Left lung (tissue), 10 donors: ENCODE results near the gene IZUMO4. TPM values are rescaled to one million over a fixed set of nuclear protein-coding genes. Genes with fewer than 3 reads are reported as not detected.

Source experiments
- ATAC-seq: fragments of 200-7000 bp; cut with Tn5 transposase; one replicate; pipeline ENCODE4 v1.9.1; 2020; ENCODE audit warnings: moderate library complexity
- DNase-seq, 4 donors: peaks; one replicate each; pipeline ENCODE4 v3.0.0-alpha.2; 2013 to 2020
- H3K27ac ChIP-seq, 2 donors: fragments of 200-600 bp; sonication (generic) in 1 of 2; one replicate each; pipeline versions ENCODE4 v1.5.0 to v1.8.0; 2020 to 2021
- H3K27me3 ChIP-seq, 2 donors: fragments of 200-600 bp; sonication (generic) in 1 of 2; one replicate each; pipeline versions ENCODE4 v1.5.0 to v1.8.0; 2020 to 2021
- H3K36me3 ChIP-seq, 2 donors: fragments of 200-600 bp; sonication (generic) in 1 of 2; one replicate each; pipeline versions ENCODE4 v1.5.0 to v1.8.0; 2020 to 2021
- H3K4me1 ChIP-seq, 2 donors: fragments of 200-600 bp; one replicate each; pipeline ENCODE4 v1.8.0; 2021
- H3K4me3 ChIP-seq, 2 donors: fragments of 200-600 bp; sonication (generic) in 1 of 2; one replicate each; pipeline versions ENCODE4 v1.5.0 to v1.8.0; 2020 to 2021; ENCODE audit warnings: mild to moderate bottlenecking in 1 of 2
- H3K9me3 ChIP-seq, 2 donors: fragments of 200-600 bp; sonication (generic) in 1 of 2; one replicate each; pipeline versions ENCODE4 v1.5.0 to v1.8.0; 2020 to 2021
- intact Hi-C, 2 donors: fragments of 100-400 bp; cut with DNase I; formaldehyde crosslinking; loops; one replicate each; pipeline versions ENCODE4 v1.11.2 to v1.14.2; 2022
- polyA plus RNA-seq, 6 donors: library from polyadenylated mRNA; unstranded; fragments of 120-200 nt; gene quantifications; one replicate each; pipeline ENCODE4 v1.2.1, GENCODE V29; 2013; ENCODE audit not compliant: insufficient read length in 6 of 6
- total RNA-seq, 2 donors: library from RNA; stranded (reverse); fragmentation: NEBNext Ultra II Directional; extraction: Animal tissue kit (Norgen Biotek cat#: 25700); gene quantifications; one replicate each; pipeline ENCODE4 v1.2.1, GENCODE V29; 2021
- TF ChIP-seq, protein P1 (sequence below), 2 donors: fragments of 200-600 bp; sonication (generic) in 1 of 2; IDR thresholded peaks; one replicate each; pipeline versions ENCODE4 v1.5.0 to v1.8.0; 2021; ENCODE audit warnings: antibody characterized with exemption in 2 of 2
- donor health status: DM: no; HTN: yes; CAD: no.
- donor health status: DM: no; HTN: no; CAD: no.

Gene IZUMO4
- total and polyA plus RNA-seq, 8 donors: 2.6 to 8.5 (median 5.9) TPM

DNA sequence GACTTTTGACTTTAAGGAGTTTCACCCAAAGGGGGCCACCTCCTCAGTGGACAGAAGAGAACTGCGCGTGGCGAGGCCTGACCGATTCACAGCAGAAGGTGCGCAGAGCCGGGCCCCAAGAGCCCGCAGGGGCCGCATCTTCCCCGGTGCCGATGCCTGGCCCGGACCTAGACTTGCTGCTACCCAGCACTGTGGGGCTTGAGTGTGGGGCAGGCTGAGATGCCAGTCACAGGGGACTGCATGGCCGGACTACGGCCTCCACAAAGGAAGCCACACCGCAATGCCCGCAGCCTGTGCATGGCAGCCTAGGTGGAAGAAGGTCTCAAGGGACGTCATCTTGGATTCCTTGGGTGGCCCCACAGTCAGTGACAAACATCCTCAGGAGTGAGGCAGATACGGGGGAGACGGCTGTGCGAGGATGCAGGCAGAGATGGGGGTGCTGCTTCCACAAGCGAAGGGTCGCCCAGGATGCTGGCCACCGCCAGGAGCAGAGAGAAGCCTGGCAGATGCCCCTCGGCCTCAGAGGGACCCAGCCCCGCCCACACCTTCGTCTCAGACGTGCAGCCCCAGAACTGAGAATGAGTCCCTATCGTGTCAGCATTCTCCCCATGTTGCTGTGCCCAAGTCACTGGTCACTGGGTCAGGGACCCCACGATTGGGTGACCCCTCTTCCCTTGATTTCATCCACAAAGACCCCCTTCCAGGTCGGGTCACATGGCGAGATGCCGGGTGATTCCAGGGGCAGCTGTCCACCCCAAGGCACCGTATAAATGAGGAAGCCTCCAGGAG is 17.4 kb upstream of the IZUMO4 start:
- TF ChIP-seq, protein P1, sequence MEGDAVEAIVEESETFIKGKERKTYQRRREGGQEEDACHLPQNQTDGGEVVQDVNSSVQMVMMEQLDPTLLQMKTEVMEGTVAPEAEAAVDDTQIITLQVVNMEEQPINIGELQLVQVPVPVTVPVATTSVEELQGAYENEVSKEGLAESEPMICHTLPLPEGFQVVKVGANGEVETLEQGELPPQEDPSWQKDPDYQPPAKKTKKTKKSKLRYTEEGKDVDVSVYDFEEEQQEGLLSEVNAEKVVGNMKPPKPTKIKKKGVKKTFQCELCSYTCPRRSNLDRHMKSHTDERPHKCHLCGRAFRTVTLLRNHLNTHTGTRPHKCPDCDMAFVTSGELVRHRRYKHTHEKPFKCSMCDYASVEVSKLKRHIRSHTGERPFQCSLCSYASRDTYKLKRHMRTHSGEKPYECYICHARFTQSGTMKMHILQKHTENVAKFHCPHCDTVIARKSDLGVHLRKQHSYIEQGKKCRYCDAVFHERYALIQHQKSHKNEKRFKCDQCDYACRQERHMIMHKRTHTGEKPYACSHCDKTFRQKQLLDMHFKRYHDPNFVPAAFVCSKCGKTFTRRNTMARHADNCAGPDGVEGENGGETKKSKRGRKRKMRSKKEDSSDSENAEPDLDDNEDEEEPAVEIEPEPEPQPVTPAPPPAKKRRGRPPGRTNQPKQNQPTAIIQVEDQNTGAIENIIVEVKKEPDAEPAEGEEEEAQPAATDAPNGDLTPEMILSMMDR (IDR thresholded peaks at IDR 0.05): no peak
- no peak for ATAC-seq
- H3K4me1 ChIP-seq: peaks cover 0 to 56% of the 10 kb centered on the region in 2 donors
- intact Hi-C loops: no loop called here
- H3K4me3 ChIP-seq: no peak overlapping the region
- no peaks in the 10 kb centered on the region for H3K9me3 ChIP-seq
- no peak for DNase-seq
- peaks cover 0 to 88% of the 10 kb centered on the region in 2 donors for H3K36me3 ChIP-seq
- no peak overlapping the region for H3K27ac ChIP-seq
- no peaks in the 10 kb centered on the region for H3K27me3 ChIP-seq

DNA sequence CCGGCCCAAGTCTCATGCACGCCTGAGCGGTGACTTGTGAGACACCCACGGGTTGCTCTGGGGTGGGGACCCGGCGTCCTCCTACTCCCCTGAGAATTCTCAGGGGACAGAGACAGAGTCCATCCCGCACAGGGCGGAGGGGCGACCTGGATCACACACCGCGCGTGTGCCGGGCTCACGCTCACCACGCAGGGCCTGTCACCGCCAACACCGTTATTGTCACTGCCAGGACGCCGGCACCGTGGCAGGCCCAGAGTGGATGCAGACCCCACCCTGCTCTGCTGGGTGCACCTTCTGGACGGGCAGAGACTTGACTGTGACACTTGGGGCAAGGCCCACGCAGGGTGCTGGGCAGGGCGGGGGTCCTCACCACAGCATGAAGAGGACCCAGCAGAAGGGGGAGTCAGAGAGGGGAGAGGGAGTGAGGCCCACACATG is 16.8 kb upstream of the IZUMO4 start:
- ATAC-seq: no peak
- intact Hi-C loops: no loop called here
- peaks cover 0 to 83% of the 10 kb centered on the region in 2 donors for H3K36me3 ChIP-seq

DNA sequence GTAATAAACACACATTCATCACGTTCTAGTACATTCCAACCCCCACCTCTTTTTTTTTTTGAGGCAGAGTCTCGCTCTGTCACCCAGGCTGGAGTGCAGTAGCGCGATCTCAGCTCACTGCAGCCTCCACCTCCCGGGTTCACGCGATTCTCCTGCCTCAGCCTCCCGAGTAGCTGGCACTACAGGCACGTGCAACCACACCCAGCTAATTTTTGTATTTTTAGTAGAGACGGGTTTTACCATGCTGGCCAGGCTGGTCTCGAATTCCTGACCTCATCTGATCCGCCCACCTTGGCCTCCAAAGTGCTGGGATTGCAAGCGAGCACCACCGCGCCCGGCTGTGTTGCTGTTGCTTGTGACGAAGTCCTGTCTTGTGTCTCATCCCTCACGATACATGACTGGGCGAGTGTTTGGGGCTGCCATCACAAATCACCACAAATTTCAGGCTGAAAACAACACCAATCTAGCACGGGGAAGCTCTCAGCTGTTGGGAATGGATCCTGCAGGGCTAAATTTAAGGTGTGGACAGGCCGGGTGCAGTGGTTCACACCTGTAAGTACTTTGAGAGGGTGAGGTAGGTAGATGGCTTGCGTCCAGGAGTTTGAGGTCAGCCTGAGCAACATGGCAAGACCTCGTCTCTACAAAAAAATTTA is 16.3 kb upstream of the IZUMO4 start:
- Histone ChIP-seq H3K4me3 (no peak overlapping the region), H3K36me3 (peaks cover 0 to 80% of the 10 kb centered on the region in 2 donors), H3K27me3 (no peaks in the 10 kb centered on the region), H3K4me1 (peaks cover 0 to 52% of the 10 kb centered on the region in 2 donors), H3K9me3 (no peaks in the 10 kb centered on the region), H3K27ac (no peak overlapping the region)
- ATAC-seq (peak; percentile 24), DNase-seq (no peak)
- intact Hi-C loops: no loop called here
- TF ChIP-seq, protein P1 (IDR thresholded peaks at IDR 0.05): no peak

More for the DNA sequence above, 16.8 kb upstream of the IZUMO4 start:
- no peaks in the 10 kb centered on the region for H3K9me3 ChIP-seq
- H3K27ac ChIP-seq: no peak overlapping the region
- no peak for DNase-seq
- TF ChIP-seq, protein P1 (IDR thresholded peaks at IDR 0.05): no peak
- no peak overlapping the region for H3K4me3 ChIP-seq
- no peaks in the 10 kb centered on the region for H3K27me3 ChIP-seq
- peaks cover 0 to 55% of the 10 kb centered on the region in 2 donors for H3K4me1 ChIP-seq

DNA sequence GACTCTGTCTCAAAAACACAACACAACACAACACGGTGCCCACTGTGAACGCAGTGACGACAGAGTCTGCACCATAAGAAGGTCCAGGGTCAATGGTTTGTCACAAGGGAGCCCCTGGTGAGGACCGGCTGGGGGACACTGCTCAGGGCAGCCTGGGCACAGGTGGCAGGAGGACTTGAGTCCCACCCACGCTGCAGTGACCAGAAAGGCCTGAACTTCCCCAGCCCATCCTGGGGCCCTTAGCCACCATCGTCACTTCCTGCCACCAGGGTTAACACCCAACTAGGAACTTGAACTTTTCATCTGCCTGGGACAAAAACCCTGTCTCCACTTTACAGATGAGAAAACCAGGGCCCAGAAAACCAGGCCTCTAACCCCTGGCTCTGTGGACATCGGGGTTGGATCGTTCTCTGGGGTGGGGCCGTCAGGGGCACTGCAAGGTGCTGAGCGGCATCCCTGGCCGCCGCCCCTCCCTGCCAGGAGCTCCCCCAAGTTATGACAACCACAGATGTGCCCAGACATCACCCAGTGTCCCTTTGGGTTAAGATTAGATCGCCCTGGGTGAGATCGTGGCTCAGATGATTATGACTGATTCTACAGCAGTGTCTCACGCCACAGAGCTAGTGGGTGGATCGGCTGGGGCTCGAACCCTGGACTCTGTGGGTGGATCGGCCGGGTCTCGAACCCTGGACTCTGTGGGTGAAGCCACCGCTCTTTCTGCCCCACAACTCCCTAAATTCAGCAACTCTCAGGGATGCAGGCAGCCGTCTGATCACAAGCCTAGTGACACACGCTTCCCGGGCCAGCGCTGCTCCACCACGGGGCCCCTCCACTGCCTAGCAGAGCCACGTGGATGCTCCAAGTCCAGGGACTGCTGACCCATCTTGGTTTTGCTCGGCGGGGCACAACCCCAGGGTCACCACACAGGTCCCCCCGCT is 14.6 kb upstream of the IZUMO4 start:
- peaks cover 0 to 63% of the 10 kb centered on the region in 2 donors for H3K36me3 ChIP-seq
- H3K27me3 ChIP-seq: no peaks in the 10 kb centered on the region
- DNase-seq (peak in 2 of 4 donors; percentile 80 to 83), ATAC-seq (peak; percentile 46)
- no peaks in the 10 kb centered on the region for H3K9me3 ChIP-seq
- TF ChIP-seq, protein P1 (IDR thresholded peaks at IDR 0.05): no peak
- peak overlapping the region; percentile 62 to 96 for H3K27ac ChIP-seq
- H3K4me3 ChIP-seq: peak overlapping the region in 1 of 2 donors; percentile 54
- H3K4me1 ChIP-seq: peaks cover 0 to 67% of the 10 kb centered on the region in 2 donors
- intact Hi-C loops: no loop called here
